NCI-H1105 treated with DMSO at 0.1 percent for 48 hours (cell line): ENCODE data around the gene IL1RAPL2.

ENCODE experiments used
- DNase-seq: peaks from one replicate; lab custom pipeline; 2025; lab: John Stamatoyannopoulos, UW

Gene IL1RAPL2

GRCh38 chrX:105269386-105269785, 703.4 kb downstream of the IL1RAPL2 start:
- no peak for DNase-seq

DNA sequence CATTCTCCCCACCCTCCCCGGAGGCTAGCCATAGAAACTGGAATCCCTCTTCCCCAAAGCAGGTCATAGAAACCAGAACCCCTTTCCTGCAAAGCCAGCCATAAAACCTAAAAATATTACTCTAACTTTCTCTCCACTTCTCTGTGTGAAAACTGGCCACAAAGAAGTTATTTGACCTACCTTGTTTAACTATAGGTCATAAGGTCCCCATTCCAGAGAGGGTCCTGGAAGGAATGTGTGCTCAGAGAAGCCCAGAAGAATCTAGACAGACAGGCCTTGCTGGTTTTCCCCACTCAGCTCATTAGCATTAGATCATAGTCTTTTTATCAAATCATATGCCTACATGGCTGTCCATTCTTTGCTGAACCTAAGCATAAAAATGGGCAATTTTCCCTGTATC, 707.3 kb downstream of the IL1RAPL2 start:
- DNase-seq, result no peak

DNA sequence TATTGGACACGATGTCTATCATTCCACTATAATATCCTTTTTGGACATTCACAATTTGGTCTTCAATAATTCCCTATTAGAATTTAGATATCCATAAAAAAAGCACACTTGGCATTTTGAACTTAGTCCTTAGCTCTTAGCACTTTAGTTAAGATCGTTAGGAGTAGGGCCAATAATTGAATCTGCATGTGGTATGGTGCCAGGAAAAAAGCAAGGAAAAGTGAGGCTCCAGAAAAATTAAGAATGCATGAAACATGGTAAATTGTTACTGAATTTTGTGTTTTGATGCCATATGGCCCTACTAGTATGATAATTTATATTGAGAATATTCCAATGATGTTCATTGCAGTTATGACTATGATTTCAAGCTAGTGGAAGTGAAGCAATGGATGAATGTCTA, 708.1 kb downstream of the IL1RAPL2 start:
- no peak for DNase-seq

DNA sequence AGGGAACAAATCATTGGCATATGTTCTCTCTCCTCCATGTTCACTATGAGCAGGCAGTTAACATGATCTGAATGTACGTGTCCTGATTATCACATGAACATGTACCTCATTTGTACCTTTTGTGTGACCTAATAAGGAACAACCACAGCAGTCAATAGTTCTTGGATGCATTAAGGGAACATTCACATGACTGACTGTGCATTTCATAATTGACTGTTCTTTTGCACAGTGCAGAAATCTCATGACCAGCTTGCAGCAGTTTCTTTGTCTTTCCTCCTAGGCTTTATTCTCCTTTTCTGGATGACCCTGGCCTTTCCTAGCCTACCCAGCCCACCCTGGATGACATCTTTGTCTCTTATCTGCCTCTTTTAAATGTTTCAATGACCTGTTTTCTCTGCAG, 711.1 kb downstream of the IL1RAPL2 start:
- DNase-seq, result no peak

DNA sequence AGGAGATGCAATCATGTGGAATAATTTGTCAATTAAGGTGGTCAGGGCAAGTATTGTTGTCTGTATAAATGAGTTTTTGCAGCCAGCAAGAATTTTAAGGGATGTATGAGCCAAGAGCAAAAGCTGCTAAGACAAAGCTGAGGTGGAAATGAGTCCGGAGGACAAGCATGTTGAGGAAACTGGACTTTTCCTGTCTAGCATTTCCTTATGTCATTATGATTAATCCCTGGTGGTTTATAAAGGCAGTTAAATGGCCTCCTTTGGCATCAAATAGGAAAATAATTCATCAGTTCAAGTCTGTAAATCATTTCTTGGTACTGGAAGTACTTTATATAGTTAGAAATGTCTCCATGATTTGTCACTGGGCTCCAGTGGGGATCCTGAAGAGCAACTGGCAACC, 716.1 kb downstream of the IL1RAPL2 start:
- no peak for DNase-seq

- DNase-seq, result no peak
These were observed 731.0 kb downstream of the IL1RAPL2 start for GRCh38 chrX:105297041-105297440.

GRCh38 chrX:105299286-105299685, 733.3 kb downstream of the IL1RAPL2 start:
- no peak for DNase-seq

DNA sequence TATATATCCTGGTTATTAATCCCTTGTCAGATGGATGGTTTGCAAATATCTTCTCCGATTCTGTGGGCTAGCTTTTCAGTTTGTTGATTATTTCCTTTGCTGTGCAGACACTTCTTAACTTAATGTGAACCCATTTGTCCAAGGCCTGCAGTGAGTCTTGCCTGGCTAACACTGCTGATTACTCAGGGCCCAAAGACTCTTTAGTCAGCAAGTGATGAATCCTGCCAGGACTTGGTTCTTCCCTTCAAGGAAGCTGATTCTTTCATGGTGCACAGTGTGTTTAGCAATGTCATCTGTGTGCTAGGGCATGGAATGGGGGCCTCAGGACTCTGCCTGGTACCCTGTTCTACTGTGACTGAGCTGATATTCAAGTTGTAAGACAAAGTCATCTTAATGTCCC, 736.2 kb downstream of the IL1RAPL2 start:
- no peak for DNase-seq

GRCh38 chrX:105307762-105308161, 741.8 kb downstream of the IL1RAPL2 start:
- DNase-seq, result no peak

DNA sequence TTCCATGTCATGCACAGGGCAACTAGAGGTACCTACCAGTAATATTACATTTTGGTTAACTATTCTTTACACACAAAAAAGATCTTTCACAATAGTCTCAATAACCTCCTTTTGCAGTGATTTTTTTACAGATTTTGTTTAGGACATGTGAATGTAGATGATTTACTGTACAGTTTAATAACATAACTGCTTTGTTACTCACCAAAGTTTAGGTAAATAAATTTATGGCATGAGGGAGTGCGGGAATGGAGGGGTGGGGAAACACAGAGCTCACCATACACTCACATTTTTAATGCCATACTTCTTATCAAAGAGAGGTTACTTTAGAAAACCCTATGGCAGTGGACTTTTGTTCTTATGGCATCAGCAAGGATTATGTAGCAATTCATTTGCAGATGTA, 747.6 kb downstream of the IL1RAPL2 start:
- DNase-seq, result no peak

GRCh38 chrX:105314458-105314857, 748.5 kb downstream of the IL1RAPL2 start:
- DNase-seq, result no peak

DNA sequence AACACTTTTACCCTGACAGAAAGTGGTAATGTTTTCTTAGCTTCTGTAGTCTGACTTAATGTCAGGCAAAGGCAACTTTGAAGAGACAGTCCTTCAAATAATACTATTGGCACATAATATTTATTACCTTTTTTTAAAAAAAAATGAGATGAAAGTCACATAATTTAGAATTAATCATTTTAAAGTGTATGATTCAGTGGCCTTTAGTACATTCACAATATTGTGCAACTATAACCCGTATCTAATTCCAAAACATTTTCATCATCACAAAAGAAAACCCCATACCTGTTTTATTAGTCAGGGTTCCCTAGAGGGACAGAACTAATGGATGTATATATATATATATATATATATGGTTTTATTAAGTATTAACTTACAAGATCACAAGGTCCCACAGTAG, 749.2 kb downstream of the IL1RAPL2 start:
- DNase-seq, result no peak

DNA sequence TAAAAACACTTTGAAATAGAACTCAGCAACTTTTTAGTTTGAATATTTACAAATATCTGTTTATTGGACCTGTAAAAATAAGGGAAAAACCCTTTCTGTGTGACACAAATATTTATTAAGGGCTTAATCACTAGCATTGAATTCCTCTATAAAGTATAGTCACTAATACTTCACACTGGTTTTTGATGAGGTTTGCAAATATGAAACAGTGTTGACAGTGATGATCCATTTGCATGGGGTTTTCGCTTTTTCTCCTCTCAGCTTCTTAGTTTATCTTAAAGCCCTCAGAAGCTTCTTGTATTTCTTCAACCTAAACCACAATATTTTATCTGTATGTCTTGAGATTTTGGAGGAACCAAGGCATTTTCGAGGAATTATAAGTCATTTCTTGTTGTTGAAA, 751.1 kb downstream of the IL1RAPL2 start:
- DNase-seq, result no peak

GRCh38 chrX:105323928-105324327, 757.9 kb downstream of the IL1RAPL2 start:
- peak; percentile 30 for DNase-seq

GRCh38 chrX:105328773-105329172, 762.8 kb downstream of the IL1RAPL2 start:
- no peak for DNase-seq

- no peak for DNase-seq
These were observed 765.2 kb downstream of the IL1RAPL2 start for GRCh38 chrX:105331244-105331643.

GRCh38 chrX:105347373-105347772, 781.4 kb downstream of the IL1RAPL2 start:
- no peak for DNase-seq

DNA sequence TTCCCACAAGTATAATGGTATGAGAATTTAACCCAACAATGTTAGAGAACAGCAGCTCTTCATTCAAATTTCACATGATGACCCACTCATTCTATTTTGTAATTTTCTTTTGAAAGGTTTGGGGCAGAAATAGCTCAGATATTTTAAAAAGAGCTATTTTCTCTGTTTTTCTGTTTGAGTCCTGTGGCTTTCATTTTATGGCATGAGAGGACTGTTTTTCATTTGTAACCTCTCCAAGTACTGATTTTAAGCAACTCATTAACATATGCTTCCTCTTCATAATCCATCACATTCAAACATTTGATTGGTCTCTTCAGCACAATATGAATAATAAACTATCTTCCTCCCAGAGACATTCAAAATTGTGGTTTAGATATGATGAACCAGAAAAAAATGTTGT, 783.5 kb downstream of the IL1RAPL2 start:
- no peak for DNase-seq

DNA sequence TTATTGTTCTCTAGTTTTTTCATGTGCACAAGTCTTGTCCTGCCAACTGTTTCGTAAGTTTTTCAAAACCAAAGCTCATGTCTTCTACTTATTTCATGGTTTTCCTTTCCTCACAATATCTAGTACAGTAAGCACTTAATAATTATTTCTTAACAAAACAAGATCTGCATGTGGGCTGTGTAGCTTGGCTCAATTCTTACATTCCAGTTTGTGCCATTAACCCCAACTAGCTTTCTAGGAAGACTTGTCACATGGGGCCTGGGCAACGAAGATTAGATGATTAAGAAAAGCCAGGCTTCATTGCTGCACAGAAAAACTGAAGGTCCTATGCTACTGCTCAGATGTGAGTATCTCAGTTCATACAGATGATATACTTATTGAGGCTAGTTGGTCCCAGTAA, 809.8 kb downstream of the IL1RAPL2 start:
- DNase-seq, result no peak

DNA sequence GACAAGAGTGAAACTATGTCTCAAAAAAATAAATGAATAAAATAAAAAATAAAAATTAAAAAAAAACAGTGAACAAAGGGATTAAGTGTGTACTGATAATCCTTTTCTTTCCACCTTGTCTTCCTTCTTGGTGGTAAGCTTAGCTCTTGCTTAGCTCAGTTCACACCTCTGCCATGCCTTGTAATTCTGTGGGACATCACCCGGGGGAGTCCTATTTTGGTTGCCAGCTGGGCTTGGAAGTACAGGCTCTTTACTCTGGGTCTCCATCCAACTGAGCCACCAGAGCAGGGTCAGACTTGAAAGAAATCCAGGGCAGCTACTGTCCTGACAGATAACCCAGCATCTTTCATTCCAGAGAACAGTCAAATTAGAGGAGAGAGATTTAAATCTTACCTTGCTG, 858.7 kb downstream of the IL1RAPL2 start:
- DNase-seq, result no peak

DNA sequence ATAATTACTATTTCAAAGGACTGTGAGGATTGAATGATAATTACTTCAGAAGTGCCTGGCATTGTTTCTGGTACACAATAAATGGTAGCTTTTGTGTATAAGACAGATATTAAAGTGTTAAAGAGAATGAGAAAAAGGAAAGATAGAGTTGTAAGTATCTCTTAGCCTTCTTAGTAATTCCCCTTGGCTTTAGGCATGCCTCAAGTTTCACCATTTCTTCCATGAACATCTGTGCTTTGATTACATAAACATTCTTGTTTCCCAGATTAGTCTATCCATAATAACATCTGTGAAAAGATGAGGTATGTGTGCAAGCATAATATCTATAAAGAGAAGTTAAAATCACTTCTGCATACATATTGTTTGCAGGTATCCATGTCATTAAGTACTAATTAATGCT, 885.4 kb downstream of the IL1RAPL2 start:
- DNase-seq, result no peak

DNA sequence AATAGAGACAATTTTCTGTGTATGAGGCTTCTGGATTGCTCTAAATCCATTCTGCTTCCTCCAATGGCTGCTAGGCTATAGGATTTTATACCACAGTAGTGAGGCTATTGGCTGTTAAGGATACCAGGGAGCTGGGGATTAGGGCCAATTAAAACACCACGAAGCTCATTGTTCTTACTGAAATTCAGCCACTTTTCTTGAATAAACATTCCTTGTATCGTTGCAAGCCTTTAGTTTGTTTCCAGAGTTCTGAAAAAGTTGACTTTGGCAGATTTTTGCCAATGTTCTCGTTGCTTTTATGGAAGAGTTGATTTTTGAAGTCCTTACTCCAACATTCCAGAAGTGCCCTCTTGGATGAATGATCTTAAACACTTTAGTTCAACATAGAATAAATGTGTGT, 892.8 kb downstream of the IL1RAPL2 start:
- no peak for DNase-seq

DNA sequence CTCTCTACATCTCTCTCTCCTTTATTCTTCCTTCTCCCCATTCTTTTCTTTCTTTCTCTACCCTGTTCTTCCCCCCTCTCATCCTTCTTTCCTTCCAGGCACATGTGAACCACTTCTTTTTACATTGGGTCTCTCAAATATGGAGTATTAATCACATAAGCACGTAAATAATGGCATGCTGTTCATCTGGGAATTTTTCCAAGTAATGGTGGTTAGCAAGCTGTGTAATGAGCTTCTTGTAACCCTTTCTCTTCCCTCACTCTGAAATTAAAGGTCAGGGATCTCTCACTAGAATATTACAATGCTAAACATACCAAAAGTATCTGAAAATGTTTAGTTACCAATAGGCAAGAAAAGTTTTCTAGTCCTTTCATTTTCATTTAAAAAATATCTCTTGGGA, 894.4 kb downstream of the IL1RAPL2 start:
- peak; percentile 44 for DNase-seq

- no peak for DNase-seq
These were observed 895.0 kb downstream of the IL1RAPL2 start for GRCh38 chrX:105461016-105461415.

GRCh38 chrX:105462186-105462585, 896.2 kb downstream of the IL1RAPL2 start:
- DNase-seq, result no peak
